ENCODE measurements around the gene ASCC3.
A peak's percentile ranks its signal among the peaks of the same experiment; 100 is the strongest.

Gene ASCC3

DNA sequence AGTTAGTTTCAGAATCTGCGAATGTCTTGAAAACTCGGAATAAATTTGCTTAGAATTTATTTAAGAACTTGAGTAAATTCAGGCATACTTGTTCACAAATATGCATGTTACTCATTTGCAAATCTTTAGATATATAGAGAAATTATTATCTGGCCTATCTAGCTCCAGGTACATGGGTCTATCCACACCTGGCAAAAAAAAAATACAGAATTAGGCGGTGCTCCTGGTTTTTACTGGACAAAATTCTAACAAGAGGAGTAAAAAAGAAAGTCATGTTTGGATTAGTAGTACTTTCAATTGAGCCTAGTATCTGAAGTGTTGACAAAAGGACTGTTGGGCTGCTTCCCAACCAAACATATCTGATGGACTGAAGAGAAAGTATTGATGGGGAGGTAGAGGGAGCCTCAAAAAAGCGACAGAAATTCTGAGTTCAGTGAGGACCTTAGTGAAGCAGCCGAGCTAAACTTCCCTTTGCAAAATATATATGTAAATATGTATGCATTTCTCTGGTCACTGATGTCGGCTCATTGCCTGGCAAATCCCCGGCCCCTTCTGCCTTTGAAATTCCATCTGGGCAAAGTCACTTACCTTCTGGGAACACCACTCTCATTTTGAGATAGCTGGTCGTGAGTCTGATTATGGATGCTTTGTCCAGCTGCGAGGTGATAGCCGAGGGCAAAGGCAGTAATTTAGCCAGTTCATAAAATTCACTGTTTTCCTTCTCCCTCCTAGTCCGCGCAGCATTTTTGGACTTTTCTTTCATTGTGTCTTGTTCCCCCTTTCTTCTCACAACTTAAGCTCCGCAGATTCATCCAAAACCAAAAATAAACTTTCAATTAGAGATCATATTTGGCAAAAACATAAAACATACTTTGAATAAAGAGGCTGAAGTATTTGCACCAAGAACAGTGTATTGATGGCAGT is 418.2 kb downstream of the ASCC3 start:
- WGBS (ENCODE audit: extremely low coverage, insufficient coverage, low lambda C conversion rate) = no CpG with 5 or more reads among the region's 13 CpGs
- peaks cover 75% of the 10 kb centered on the region for H3K27me3 ChIP-seq (ENCODE audit: insufficient read depth, low read length, poor library complexity)

DNA sequence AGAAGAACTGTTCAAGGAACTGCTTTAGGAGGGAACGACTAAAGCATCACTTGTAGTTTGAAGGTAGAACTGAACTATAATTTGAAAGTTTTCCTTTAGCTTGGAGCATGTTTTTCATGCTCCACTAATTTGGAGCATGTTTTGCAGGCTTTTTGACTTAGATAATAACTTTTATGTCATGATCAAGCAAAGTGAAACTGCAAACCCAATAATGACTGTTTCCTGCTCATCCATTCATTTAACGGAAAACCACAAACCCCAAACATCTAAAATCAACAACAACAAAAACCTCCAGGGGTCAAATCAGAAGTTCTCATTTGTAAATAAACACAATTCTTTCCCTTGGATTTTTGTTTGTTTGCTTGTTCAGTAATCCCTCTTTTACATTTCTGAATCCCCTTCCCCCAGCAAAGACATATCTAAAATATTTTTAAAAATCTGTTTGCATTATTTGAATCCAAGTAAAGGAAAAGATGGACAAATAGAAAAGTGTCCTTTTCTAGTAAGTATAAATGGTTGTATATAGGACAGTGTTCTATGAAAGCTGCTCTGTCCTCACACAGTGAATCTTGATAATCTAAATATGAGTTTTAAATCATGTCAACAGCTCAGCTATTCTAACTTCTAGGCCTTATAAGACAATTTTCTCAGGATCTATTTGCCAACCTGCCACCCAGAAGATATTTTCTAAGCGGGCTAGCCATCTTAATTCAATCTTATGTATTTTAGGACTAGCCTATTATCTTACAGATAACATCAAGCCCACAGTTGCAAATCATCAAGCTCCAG is 419.0 kb downstream of the ASCC3 start:
- Histone ChIP-seq H3K18ac (ENCODE audit: low read length) (no peak overlapping the region), H3K9ac (ENCODE audit: low read length) (no peak overlapping the region), H4K8ac (ENCODE audit: low read depth, low read length) (no peak overlapping the region), H2BK120ac (ENCODE audit: low read depth, low read length) (no peak overlapping the region), H2BK5ac (ENCODE audit: low read length) (no peak overlapping the region), H3K4ac (ENCODE audit: low read depth, low read length) (no peak overlapping the region), H4K5ac (ENCODE audit: low read length) (no peak overlapping the region), H3K4me2 (ENCODE audit: low read length) (no peak overlapping the region), H3K23ac (ENCODE audit: low read length) (no peak overlapping the region), H2AK5ac (ENCODE audit: low read length) (no peak overlapping the region), H3K27me3 (ENCODE audit: insufficient read depth, low read length, poor library complexity) (peaks cover 75% of the 10 kb centered on the region), H3K27ac (ENCODE audit: low read depth, low read length) (no peak overlapping the region), H3K4me3 (ENCODE audit: low read length) (no peak overlapping the region), H3K56ac (ENCODE audit: low read length) (no peak overlapping the region), H3K79me2 (ENCODE audit: control insufficient read depth, insufficient read depth, low read length) (no peaks in the 10 kb centered on the region), H2BK15ac (replicated peaks; ENCODE audit: low read depth) (no peak overlapping the region), H3K4me1 (ENCODE audit: control insufficient read depth, low read depth, low read length) (peaks cover 7% of the 10 kb centered on the region), H3K79me1 (ENCODE audit: low read length) (no peaks in the 10 kb centered on the region), H3K36me3 (ENCODE audit: control insufficient read depth, insufficient read depth, low read length) (no peaks in the 10 kb centered on the region)
- no peak for DNase-seq
- no CpG with 5 or more reads among the region's 3 CpGs for WGBS (ENCODE audit: extremely low coverage, insufficient coverage, low lambda C conversion rate)

More for the DNA sequence above, 418.2 kb downstream of the ASCC3 start:
- Histone ChIP-seq H3K79me2 (ENCODE audit: control insufficient read depth, insufficient read depth, low read length) (no peaks in the 10 kb centered on the region), H3K4me3 (ENCODE audit: low read length) (no peak overlapping the region), H3K4me1 (ENCODE audit: control insufficient read depth, low read depth, low read length) (peaks cover 5% of the 10 kb centered on the region), H3K36me3 (ENCODE audit: control insufficient read depth, insufficient read depth, low read length) (no peaks in the 10 kb centered on the region), H3K23ac (ENCODE audit: low read length) (no peak overlapping the region), H3K4ac (ENCODE audit: low read depth, low read length) (no peak overlapping the region), H2AK5ac (ENCODE audit: low read length) (no peak overlapping the region), H4K5ac (ENCODE audit: low read length) (no peak overlapping the region), H3K18ac (ENCODE audit: low read length) (no peak overlapping the region), H3K9ac (ENCODE audit: low read length) (no peak overlapping the region), H2BK15ac (replicated peaks; ENCODE audit: low read depth) (no peak overlapping the region), H2BK120ac (ENCODE audit: low read depth, low read length) (no peak overlapping the region), H3K56ac (ENCODE audit: low read length) (no peak overlapping the region), H4K8ac (ENCODE audit: low read depth, low read length) (no peak overlapping the region), H3K4me2 (ENCODE audit: low read length) (no peak overlapping the region), H3K27ac (ENCODE audit: low read depth, low read length) (no peak overlapping the region), H2BK5ac (ENCODE audit: low read length) (no peak overlapping the region), H3K79me1 (ENCODE audit: low read length) (no peaks in the 10 kb centered on the region)
- no peak for DNase-seq

DNA sequence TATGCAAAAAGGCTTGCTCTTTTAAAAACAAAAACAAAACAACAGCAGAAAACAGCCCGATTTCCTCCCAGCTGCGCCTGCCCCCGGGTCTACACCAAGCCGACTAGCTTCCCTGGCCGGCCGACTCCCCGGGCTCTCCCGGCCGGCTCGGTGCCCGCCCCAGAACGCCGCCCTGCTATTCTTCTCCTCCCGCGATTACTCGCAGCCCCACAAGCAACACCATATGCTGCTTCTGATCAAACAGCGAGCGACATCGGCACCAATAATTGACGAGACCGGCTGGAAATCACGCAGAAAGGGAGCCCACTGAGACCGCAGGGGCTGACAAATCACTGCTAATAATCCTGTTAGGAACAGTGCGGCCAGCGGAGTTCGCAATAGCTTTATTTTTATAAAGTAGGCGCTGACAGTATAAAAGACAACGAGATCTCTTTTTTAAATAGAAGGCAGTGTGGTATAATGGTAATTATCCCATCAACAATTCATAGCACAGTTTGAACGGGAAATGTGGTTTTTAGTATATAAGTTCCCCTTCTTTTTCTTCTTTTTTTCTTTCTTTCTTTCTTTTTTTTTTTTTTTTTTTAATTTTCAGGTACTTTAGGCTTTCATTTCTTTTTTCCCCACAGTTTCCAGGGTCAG is 419.7 kb downstream of the ASCC3 start:
- Histone ChIP-seq H3K9ac (ENCODE audit: low read length) (no peak overlapping the region), H3K56ac (ENCODE audit: low read length) (no peak overlapping the region), H3K4me3 (ENCODE audit: low read length) (no peak overlapping the region), H3K27me3 (ENCODE audit: insufficient read depth, low read length, poor library complexity) (peaks cover 77% of the 10 kb centered on the region), H3K4me2 (ENCODE audit: low read length) (peak overlapping the region; percentile 39), H2BK5ac (ENCODE audit: low read length) (no peak overlapping the region), H4K8ac (ENCODE audit: low read depth, low read length) (no peak overlapping the region), H3K23ac (ENCODE audit: low read length) (no peak overlapping the region), H3K4ac (ENCODE audit: low read depth, low read length) (no peak overlapping the region), H3K79me2 (ENCODE audit: control insufficient read depth, insufficient read depth, low read length) (no peaks in the 10 kb centered on the region), H2AK5ac (ENCODE audit: low read length) (no peak overlapping the region), H3K27ac (ENCODE audit: low read depth, low read length) (no peak overlapping the region), H3K4me1 (ENCODE audit: control insufficient read depth, low read depth, low read length) (peaks cover 3% of the 10 kb centered on the region), H3K36me3 (ENCODE audit: control insufficient read depth, insufficient read depth, low read length) (no peaks in the 10 kb centered on the region), H3K18ac (ENCODE audit: low read length) (no peak overlapping the region), H3K79me1 (ENCODE audit: low read length) (no peaks in the 10 kb centered on the region), H4K5ac (ENCODE audit: low read length) (no peak overlapping the region), H2BK15ac (replicated peaks; ENCODE audit: low read depth) (no peak overlapping the region), H2BK120ac (ENCODE audit: low read depth, low read length) (no peak overlapping the region)
- no CpG with 5 or more reads among the region's 29 CpGs for WGBS (ENCODE audit: extremely low coverage, insufficient coverage, low lambda C conversion rate)
- peak; percentile 60 for DNase-seq

DNA sequence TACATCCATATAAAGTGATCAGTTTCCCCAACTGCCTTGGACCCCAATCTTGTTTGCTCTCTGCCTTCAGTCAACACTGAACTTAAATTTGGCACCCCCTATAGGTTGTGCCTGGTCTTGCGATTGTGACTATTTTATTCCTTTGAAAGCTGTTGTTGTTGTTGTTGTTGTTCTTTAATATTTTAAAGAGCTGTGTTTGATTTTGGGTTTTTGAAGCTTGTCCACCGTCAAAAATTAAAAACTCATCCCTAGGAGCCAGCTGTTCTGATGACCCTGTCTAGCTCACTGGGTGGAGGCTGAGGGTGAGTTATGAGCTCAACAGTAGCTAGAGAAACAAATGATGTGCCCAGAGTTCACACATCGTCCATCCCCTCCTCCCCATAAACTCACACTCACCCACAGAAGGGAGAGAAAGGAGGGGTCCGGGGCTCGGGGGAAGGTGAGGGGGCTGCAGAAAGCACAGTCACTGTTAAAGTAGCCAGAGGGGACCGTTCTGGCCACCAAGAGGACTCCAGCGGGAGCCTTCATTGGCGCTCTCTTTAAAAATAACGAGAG is 420.4 kb downstream of the ASCC3 start:
- H2BK15ac ChIP-seq (replicated peaks; ENCODE audit: low read depth) = no peak overlapping the region
- DNase-seq = peak; percentile 69
- H3K79me2 ChIP-seq (ENCODE audit: control insufficient read depth, insufficient read depth, low read length) = no peaks in the 10 kb centered on the region
- H2AK5ac ChIP-seq (ENCODE audit: low read length) = no peak overlapping the region
- H3K27ac ChIP-seq (ENCODE audit: low read depth, low read length) = no peak overlapping the region
- no peaks in the 10 kb centered on the region for H3K36me3 ChIP-seq (ENCODE audit: control insufficient read depth, insufficient read depth, low read length)
- no peak overlapping the region for H3K4me3 ChIP-seq (ENCODE audit: low read length)
- H3K9ac ChIP-seq (ENCODE audit: low read length) = no peak overlapping the region
- H3K4me2 ChIP-seq (ENCODE audit: low read length) = peak overlapping the region; percentile 18
- no peaks in the 10 kb centered on the region for H3K79me1 ChIP-seq (ENCODE audit: low read length)
- no peak overlapping the region for H4K5ac ChIP-seq (ENCODE audit: low read length)
- WGBS (ENCODE audit: extremely low coverage, insufficient coverage, low lambda C conversion rate) = no CpG with 5 or more reads among the region's 9 CpGs
- H3K27me3 ChIP-seq (ENCODE audit: insufficient read depth, low read length, poor library complexity) = peaks cover 77% of the 10 kb centered on the region
- H2BK5ac ChIP-seq (ENCODE audit: low read length) = no peak overlapping the region
- H2BK120ac ChIP-seq (ENCODE audit: low read depth, low read length) = no peak overlapping the region
- H3K56ac ChIP-seq (ENCODE audit: low read length) = no peak overlapping the region
- H3K18ac ChIP-seq (ENCODE audit: low read length) = peak overlapping the region; percentile 45
- H3K4ac ChIP-seq (ENCODE audit: low read depth, low read length) = no peak overlapping the region
- peaks cover 2% of the 10 kb centered on the region for H3K4me1 ChIP-seq (ENCODE audit: control insufficient read depth, low read depth, low read length)
- peak overlapping the region; percentile 81 for H4K8ac ChIP-seq (ENCODE audit: low read depth, low read length)
- H3K23ac ChIP-seq (ENCODE audit: low read length) = no peak overlapping the region

DNA sequence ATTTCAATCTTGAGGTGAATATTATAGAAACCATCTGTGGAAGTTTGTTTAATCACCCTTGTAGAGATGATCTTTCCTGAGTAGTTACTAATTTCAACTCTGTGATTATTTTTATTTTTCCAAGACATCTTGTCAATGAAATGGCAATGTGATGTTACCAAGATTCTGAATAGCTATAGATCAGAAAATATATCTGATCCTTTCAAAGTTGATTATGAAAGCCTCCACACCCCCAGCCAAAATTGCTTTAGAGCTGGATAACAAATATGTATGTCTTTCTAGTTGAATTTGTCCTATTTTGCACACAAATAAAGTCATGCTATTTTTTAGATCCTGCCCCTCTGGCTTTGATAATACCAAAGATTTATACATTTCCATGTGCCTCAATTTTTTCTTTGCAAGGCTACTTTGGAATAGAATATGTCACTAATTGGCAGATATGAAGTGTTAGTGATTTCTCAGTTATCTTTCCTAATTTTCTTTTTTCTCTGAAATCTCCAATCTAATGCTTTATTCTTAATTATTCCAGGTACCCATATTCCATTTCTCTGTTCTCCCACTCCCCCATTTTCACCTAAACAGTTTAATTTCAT is 421.4 kb downstream of the ASCC3 start:
- H2AK5ac ChIP-seq (ENCODE audit: low read length) = no peak overlapping the region
- no peak overlapping the region for H4K5ac ChIP-seq (ENCODE audit: low read length)
- no peak overlapping the region for H4K8ac ChIP-seq (ENCODE audit: low read depth, low read length)
- no peaks in the 10 kb centered on the region for H3K79me2 ChIP-seq (ENCODE audit: control insufficient read depth, insufficient read depth, low read length)
- no peak overlapping the region for H2BK120ac ChIP-seq (ENCODE audit: low read depth, low read length)
- H3K79me1 ChIP-seq (ENCODE audit: low read length) = no peaks in the 10 kb centered on the region
- H3K9ac ChIP-seq (ENCODE audit: low read length) = no peak overlapping the region
- H3K18ac ChIP-seq (ENCODE audit: low read length) = no peak overlapping the region
- H3K23ac ChIP-seq (ENCODE audit: low read length) = no peak overlapping the region
- H3K4me3 ChIP-seq (ENCODE audit: low read length) = no peak overlapping the region
- no peak overlapping the region for H2BK5ac ChIP-seq (ENCODE audit: low read length)
- H3K36me3 ChIP-seq (ENCODE audit: control insufficient read depth, insufficient read depth, low read length) = no peaks in the 10 kb centered on the region
- H3K4ac ChIP-seq (ENCODE audit: low read depth, low read length) = no peak overlapping the region
- no peak overlapping the region for H3K4me2 ChIP-seq (ENCODE audit: low read length)
- no peak for DNase-seq
- H2BK15ac ChIP-seq (replicated peaks; ENCODE audit: low read depth) = no peak overlapping the region
- H3K4me1 ChIP-seq (ENCODE audit: control insufficient read depth, low read depth, low read length) = peaks cover 2% of the 10 kb centered on the region
- peaks cover 80% of the 10 kb centered on the region for H3K27me3 ChIP-seq (ENCODE audit: insufficient read depth, low read length, poor library complexity)
- no peak overlapping the region for H3K56ac ChIP-seq (ENCODE audit: low read length)
- H3K27ac ChIP-seq (ENCODE audit: low read depth, low read length) = no peak overlapping the region
